Suprapubic skin (tissue), 4 donors: ENCODE data around the gene CHRNA9. TPM values are rescaled to one million over a fixed set of nuclear protein-coding genes. Genes with fewer than 3 reads are reported as not detected.
"Not testable (repeated sequence)": the region's sequence is repeated elsewhere in the genome, so short reads cannot be mapped to it uniquely, and the experiment has no call there.

Experiments
- DNase-seq, 2 donors: peaks; one replicate each; pipeline ENCODE4 v3.0.0-alpha.2; 2019; ENCODE audit warnings: low spot score in 2 of 2
- H3K27ac ChIP-seq: fragments of 200-600 bp; sonication (generic); one replicate; pipeline ENCODE4 v1.5.1; 2019
- H3K27me3 ChIP-seq: fragments of 200-600 bp; sonication (generic); one replicate; pipeline ENCODE4 v1.5.1; 2019
- H3K36me3 ChIP-seq: fragments of 200-600 bp; sonication (generic); one replicate; pipeline ENCODE4 v1.5.1; 2019
- H3K4me1 ChIP-seq: fragments of 200-600 bp; sonication (generic); one replicate; pipeline ENCODE4 v1.5.1; 2019
- H3K4me3 ChIP-seq: fragments of 200-600 bp; sonication (generic); one replicate; pipeline ENCODE4 v1.5.1; 2019; ENCODE audit warnings: mild to moderate bottlenecking
- H3K9me3 ChIP-seq: fragments of 200-600 bp; sonication (generic); one replicate; pipeline ENCODE4 v1.5.1; 2019
- EP300 ChIP-seq: sonication (generic); formaldehyde crosslinking; IDR thresholded peaks from one replicate; pipeline ENCODE4 v1.6.1; 2017; ENCODE audit warnings: antibody characterized with exemption
- POLR2A ChIP-seq, 2 donors: fragments of 450-650 bp; IDR thresholded peaks; one replicate each; pipeline ENCODE4 v1.6.1; 2017; ENCODE audit warnings: antibody characterized with exemption in 2 of 2, mild to moderate bottlenecking in 2 of 2, moderate library complexity in 2 of 2
- POLR2AphosphoS5 ChIP-seq, 3 donors: sonication (generic); formaldehyde crosslinking; IDR thresholded peaks; one replicate each; pipeline ENCODE4 v1.6.1; 2017; ENCODE audit warnings: antibody characterized with exemption in 3 of 3
- WGBS: methylation state at CpG from one replicate; pipeline ENCODE4 v1.1.5; 2018; 5-methylcytosine and 5-hydroxymethylcytosine counted together
- total RNA-seq, 4 donors: library from RNA; depleted of rRNA; stranded (reverse); fragments of >200 nt; gene quantifications; one replicate each; pipeline ENCODE4 v1.1.0, GENCODE V29; 2016
- TF ChIP-seq, protein P1 (sequence below), 2 donors: fragments of 200-600 bp in 1 of 2; fragments of 450-650 bp in 1 of 2; sonication (generic) in 1 of 2; IDR thresholded peaks; one replicate each; pipeline ENCODE4 v1.5.1; 2016 to 2019; ENCODE audit warnings: antibody characterized with exemption in 2 of 2, mild to moderate bottlenecking in 1 of 2, moderate library complexity in 1 of 2

The CHRNA9 gene
- total RNA-seq, 4 donors from 2014 or later = 0.34 to 2.4 (median 0.38) TPM; not detected in 1

- no peak for DNase-seq
- Histone ChIP-seq H3K27me3 (no peaks in the 10 kb centered on the region), H3K9me3 (no peaks in the 10 kb centered on the region), H3K36me3 (no peaks in the 10 kb centered on the region), H3K4me1 (no peaks in the 10 kb centered on the region), H3K4me3 (no peak overlapping the region), H3K27ac (no peak overlapping the region)
- TF ChIP-seq POLR2AphosphoS5 (IDR thresholded peaks at IDR 0.05) (no peak), POLR2A (IDR thresholded peaks at IDR 0.05) (no peak), EP300 (no peak)
- 87% methylated on average over 2 of the region's 2 CpGs for WGBS
Observed at GRCh38 chr4:40292313-40292759, 42.8 kb upstream of the CHRNA9 start.

- H3K4me1 ChIP-seq = no peaks in the 10 kb centered on the region
- 89% methylated on average over 1 of the region's 1 CpG for WGBS
- TF ChIP-seq EP300 = no peak
- TF ChIP-seq POLR2A (IDR thresholded peaks at IDR 0.05) = no peak
- TF ChIP-seq, protein P1, sequence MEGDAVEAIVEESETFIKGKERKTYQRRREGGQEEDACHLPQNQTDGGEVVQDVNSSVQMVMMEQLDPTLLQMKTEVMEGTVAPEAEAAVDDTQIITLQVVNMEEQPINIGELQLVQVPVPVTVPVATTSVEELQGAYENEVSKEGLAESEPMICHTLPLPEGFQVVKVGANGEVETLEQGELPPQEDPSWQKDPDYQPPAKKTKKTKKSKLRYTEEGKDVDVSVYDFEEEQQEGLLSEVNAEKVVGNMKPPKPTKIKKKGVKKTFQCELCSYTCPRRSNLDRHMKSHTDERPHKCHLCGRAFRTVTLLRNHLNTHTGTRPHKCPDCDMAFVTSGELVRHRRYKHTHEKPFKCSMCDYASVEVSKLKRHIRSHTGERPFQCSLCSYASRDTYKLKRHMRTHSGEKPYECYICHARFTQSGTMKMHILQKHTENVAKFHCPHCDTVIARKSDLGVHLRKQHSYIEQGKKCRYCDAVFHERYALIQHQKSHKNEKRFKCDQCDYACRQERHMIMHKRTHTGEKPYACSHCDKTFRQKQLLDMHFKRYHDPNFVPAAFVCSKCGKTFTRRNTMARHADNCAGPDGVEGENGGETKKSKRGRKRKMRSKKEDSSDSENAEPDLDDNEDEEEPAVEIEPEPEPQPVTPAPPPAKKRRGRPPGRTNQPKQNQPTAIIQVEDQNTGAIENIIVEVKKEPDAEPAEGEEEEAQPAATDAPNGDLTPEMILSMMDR (IDR thresholded peaks at IDR 0.05) = no peak
- TF ChIP-seq POLR2AphosphoS5 (IDR thresholded peaks at IDR 0.05) = no peak
Observed at GRCh38 chr4:40294339-40294738, 40.8 kb upstream of the CHRNA9 start.

DNA sequence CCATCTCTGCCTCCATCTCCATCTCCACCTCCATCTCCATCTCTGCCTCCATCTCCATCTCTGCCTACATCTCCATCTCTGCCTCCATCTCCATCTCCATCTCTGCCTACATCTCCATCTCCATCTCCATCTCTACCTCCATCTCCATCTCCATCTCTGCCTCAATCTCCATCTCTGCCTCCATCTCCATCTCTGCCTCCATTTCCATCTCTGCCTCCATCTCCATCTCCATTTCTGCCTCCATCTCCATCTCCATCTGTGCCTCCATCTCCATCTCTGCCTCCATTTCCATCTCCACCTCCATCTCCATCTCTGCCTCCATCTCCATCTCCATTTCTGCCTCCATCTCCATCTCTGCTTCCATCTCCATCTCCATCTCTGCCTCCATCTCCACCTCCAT lies 40.1 kb upstream of the CHRNA9 start:
- H3K4me3 ChIP-seq, H3K27ac ChIP-seq, H3K36me3 ChIP-seq, DNase-seq, H3K9me3 ChIP-seq, H3K27me3 ChIP-seq, H3K4me1 ChIP-seq: not testable (repeated sequence)

More at GRCh38 chr4:40294339-40294738, 40.8 kb upstream of the CHRNA9 start:
- no peak for DNase-seq
- H3K27me3 ChIP-seq = no peaks in the 10 kb centered on the region
- H3K4me3 ChIP-seq = no peak overlapping the region
- H3K27ac ChIP-seq = no peak overlapping the region
- H3K36me3 ChIP-seq = no peaks in the 10 kb centered on the region
- H3K9me3 ChIP-seq = no peaks in the 10 kb centered on the region

DNA sequence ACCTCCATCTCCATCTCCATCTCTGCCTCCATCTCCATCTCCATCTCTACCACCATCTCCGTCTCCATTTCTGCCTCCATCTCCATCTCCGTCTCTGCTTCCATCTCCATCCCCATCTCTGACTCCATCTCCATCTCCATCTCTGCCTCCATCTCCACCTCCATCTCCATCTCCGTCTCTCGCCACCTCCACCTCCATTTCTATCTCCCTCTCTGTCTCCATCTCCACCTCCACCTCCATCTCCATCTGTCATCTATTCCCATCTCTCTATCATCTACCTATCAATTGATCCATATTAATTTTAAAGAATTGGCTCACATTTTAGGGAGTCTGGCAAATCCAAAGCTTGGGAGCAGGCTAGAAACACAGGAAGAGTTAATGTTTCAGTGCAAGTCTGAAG lies 39.6 kb upstream of the CHRNA9 start:
- H3K27me3 ChIP-seq = no peaks in the 10 kb centered on the region
- no peak for TF ChIP-seq POLR2AphosphoS5 (IDR thresholded peaks at IDR 0.05)
- 95% methylated on average over 4 of the region's 4 CpGs for WGBS
- H3K9me3 ChIP-seq = no peaks in the 10 kb centered on the region
- H3K4me3 ChIP-seq = no peak overlapping the region
- H3K27ac ChIP-seq = no peak overlapping the region
- H3K36me3 ChIP-seq = no peaks in the 10 kb centered on the region
- no peak for DNase-seq
- H3K4me1 ChIP-seq = no peaks in the 10 kb centered on the region

- DNase-seq = no peak
- WGBS = 98% methylated on average over 6 of the region's 6 CpGs
- Histone ChIP-seq H3K27ac (no peak overlapping the region), H3K9me3 (no peaks in the 10 kb centered on the region), H3K36me3 (no peaks in the 10 kb centered on the region), H3K4me1 (no peaks in the 10 kb centered on the region), H3K27me3 (no peaks in the 10 kb centered on the region), H3K4me3 (no peak overlapping the region)
- no peak for TF ChIP-seq EP300
- TF ChIP-seq, protein P1 (IDR thresholded peaks at IDR 0.05) = no peak
- TF ChIP-seq POLR2A (IDR thresholded peaks at IDR 0.05) = no peak
- no peak for TF ChIP-seq POLR2AphosphoS5 (IDR thresholded peaks at IDR 0.05)
Observed at GRCh38 chr4:40299126-40299525, 36.0 kb upstream of the CHRNA9 start.

GRCh38 chr4:40299811-40300292 lies 35.3 kb upstream of the CHRNA9 start:
- 53% methylated on average over 3 of the region's 3 CpGs for WGBS
- TF ChIP-seq POLR2A (IDR thresholded peaks at IDR 0.05) (no peak), EP300 (no peak), POLR2AphosphoS5 (IDR thresholded peaks at IDR 0.05) (no peak)
- TF ChIP-seq, protein P1 (IDR thresholded peaks at IDR 0.05) = no peak
- no peaks in the 10 kb centered on the region for H3K36me3 ChIP-seq
- no peak for DNase-seq
- no peak overlapping the region for H3K27ac ChIP-seq
- H3K4me1 ChIP-seq = no peaks in the 10 kb centered on the region
- H3K9me3 ChIP-seq = no peaks in the 10 kb centered on the region
- no peak overlapping the region for H3K4me3 ChIP-seq
- H3K27me3 ChIP-seq = no peaks in the 10 kb centered on the region
